IMR-90 (cell line): ENCODE data around the gene FMO4. TPM values are rescaled to one million over a fixed set of nuclear protein-coding genes. Genes with fewer than 3 reads are reported as not detected.

ENCODE experiments used
- ATAC-seq: fragments of 200-7000 bp; cut with Tn5 transposase; 2 replicates; pipeline ENCODE4 v1.9.1; 2020; ENCODE audit warnings: low read depth, mild to moderate bottlenecking, moderate library complexity
- BruUV-seq: library from RNA; stranded (reverse); fragments of 400-500 nt; replicated peaks from 2 replicates; lab custom pipeline; 2021; lab: Mats Ljungman, UMichigan
- CTCF ChIA-PET: fragments of 300-600 bp; formaldehyde crosslinking; extraction: SDS; loops from one replicate; lab custom pipeline; 2021; ENCODE audit warnings: antibody characterized with exemption; lab: Yijun Ruan, JAX
- POLR2A ChIA-PET: fragments of 300-600 bp; sonication (Branson Sonifier 250); formaldehyde crosslinking; loops from one replicate; lab custom pipeline; 2022; ENCODE audit warnings: antibody characterized with exemption; ENCODE audit not compliant: unreplicated experiment; lab: Charles Lee
- DNase-seq: peaks from one replicate; pipeline ENCODE4 v3.0.0; 2013
- H2AFZ ChIP-seq: replicated peaks from 2 replicates; pipeline ENCODE3; 2013; ENCODE audit warnings: low read length, mild to moderate bottlenecking; ENCODE audit not compliant: poor library complexity
- H2AK5ac ChIP-seq: 2 replicates; pipeline ENCODE4 v1.6.1; 2013; ENCODE audit warnings: low read depth, low read length, inconsistent platforms
- H2AK9ac ChIP-seq: replicated peaks from 2 replicates; pipeline ENCODE3; 2013; ENCODE audit warnings: mild to moderate bottlenecking, low read depth, low read length, moderate library complexity; ENCODE audit not compliant: poor library complexity
- H2BK120ac ChIP-seq: 2 replicates; pipeline ENCODE4 v1.6.1; 2013; ENCODE audit warnings: low read depth, low read length, inconsistent platforms
- H2BK15ac ChIP-seq: 3 replicates; pipeline ENCODE4 v1.6.1; 2013; ENCODE audit warnings: low read depth, low read length, inconsistent platforms
- H2BK20ac ChIP-seq: 2 replicates; pipeline ENCODE4 v1.6.1; 2013; ENCODE audit warnings: low read depth, mild to moderate bottlenecking, inconsistent platforms, low read length, moderate library complexity
- H2BK5ac ChIP-seq: 2 replicates; pipeline ENCODE4 v1.6.1; 2013; ENCODE audit warnings: mild to moderate bottlenecking, low read depth, low read length, inconsistent platforms; ENCODE audit not compliant: poor library complexity, severe bottlenecking
- H3K14ac ChIP-seq: replicated peaks from 2 replicates; pipeline ENCODE4 v1.6.1; 2013; ENCODE audit warnings: low read depth, low read length, inconsistent platforms
- H3K18ac ChIP-seq: 2 replicates; pipeline ENCODE4 v1.6.1; 2013; ENCODE audit warnings: low read depth, low read length, control low read depth
- H3K23ac ChIP-seq: 2 replicates; pipeline ENCODE4 v1.6.1; 2013; ENCODE audit warnings: low read depth, low read length, inconsistent platforms
- H3K27ac ChIP-seq: 2 replicates; pipeline ENCODE4 v1.5.1; 2013; ENCODE audit warnings: mild to moderate bottlenecking, control low read depth, low read length; ENCODE audit not compliant: insufficient read depth
- H3K27me3 ChIP-seq: 2 replicates; pipeline ENCODE4 v1.6.1; 2013; ENCODE audit warnings: low read length; ENCODE audit not compliant: control insufficient read depth, insufficient read depth
- H3K36me3 ChIP-seq: 2 replicates; pipeline ENCODE4 v1.6.1; 2013; ENCODE audit warnings: low read length, mixed read lengths; ENCODE audit not compliant: control insufficient read depth, insufficient read depth
- H3K4ac ChIP-seq: 2 replicates; pipeline ENCODE4 v1.6.1; 2013; ENCODE audit warnings: low read depth, low read length, inconsistent platforms
- H3K4me1 ChIP-seq: 2 replicates; pipeline ENCODE4 v1.6.1; 2013; ENCODE audit warnings: low read length, mixed read lengths; ENCODE audit not compliant: control insufficient read depth, insufficient read depth
- H3K4me2 ChIP-seq: 2 replicates; pipeline ENCODE4 v1.6.1; 2013; ENCODE audit warnings: low read depth, mild to moderate bottlenecking, control low read depth, low read length, moderate library complexity
- H3K4me3 ChIP-seq: 2 replicates; pipeline ENCODE4 v1.5.1; 2013; ENCODE audit warnings: low read depth, mild to moderate bottlenecking, control low read depth, low read length, moderate library complexity; ENCODE audit not compliant: insufficient read depth
- H3K56ac ChIP-seq: 2 replicates; pipeline ENCODE4 v1.6.1; 2013; ENCODE audit warnings: low read length, inconsistent platforms; ENCODE audit not compliant: insufficient read depth; ENCODE audit errors: extremely low read depth
- H3K79me1 ChIP-seq, 2 experiments: 2 replicates each; pipeline ENCODE4 v1.6.1; 2013; ENCODE audit warnings: low read length in 2 of 2, inconsistent platforms in 1 of 2, low read depth in 1 of 2
- H3K9ac ChIP-seq: 2 replicates; pipeline ENCODE4 v1.6.1; 2013; ENCODE audit warnings: low read depth, low read length, control low read depth
- H3K9me1 ChIP-seq: 2 replicates; pipeline ENCODE4 v1.6.1; 2013; ENCODE audit warnings: low read length, inconsistent platforms; ENCODE audit not compliant: insufficient read depth
- H3K9me3 ChIP-seq: 2 replicates; pipeline ENCODE4 v1.6.1; 2013; ENCODE audit warnings: low read length; ENCODE audit not compliant: control insufficient read depth, insufficient read depth
- H4K20me1 ChIP-seq: 2 replicates; pipeline ENCODE4 v1.6.1; 2013; ENCODE audit warnings: low read length, inconsistent platforms; ENCODE audit not compliant: insufficient read depth
- H4K5ac ChIP-seq: 2 replicates; pipeline ENCODE4 v1.6.1; 2013; ENCODE audit warnings: mild to moderate bottlenecking, low read depth, low read length, control low read depth
- H4K8ac ChIP-seq, 2 experiments: 2 replicates each; pipeline ENCODE4 v1.6.1; 2013; ENCODE audit warnings: low read depth in 2 of 2, low read length in 2 of 2, control low read depth in 1 of 2, inconsistent platforms in 1 of 2
- H4K91ac ChIP-seq: 2 replicates; pipeline ENCODE4 v1.6.1; 2013; ENCODE audit warnings: low read depth, low read length, inconsistent platforms; ENCODE audit not compliant: insufficient read depth
- CEBPB ChIP-seq: IDR thresholded peaks from 2 replicates; pipeline ENCODE4 v1.6.1; 2012; ENCODE audit warnings: low read depth, low read length, improper control_type of control experiment
- FOS ChIP-seq: fragments of 150-350 bp; IDR thresholded peaks from 2 replicates; pipeline ENCODE4 v1.6.1; 2016; ENCODE audit warnings: low read depth, low read length
- MXI1 ChIP-seq: IDR thresholded peaks from 2 replicates; pipeline ENCODE4 v1.6.1; 2012; ENCODE audit warnings: low read depth, mild to moderate bottlenecking, low read length, moderate library complexity, borderline replicate concordance
- NFE2L2 ChIP-seq: fragments of 150-350 bp; IDR thresholded peaks from 2 replicates; pipeline ENCODE4 v1.6.1; 2016; ENCODE audit warnings: low read depth, mild to moderate bottlenecking, low read length
- RCOR1 ChIP-seq: IDR thresholded peaks from 2 replicates; pipeline ENCODE4 v1.6.1; 2012; ENCODE audit warnings: mild to moderate bottlenecking, low read length, improper control_type of control experiment; ENCODE audit not compliant: insufficient replicate concordance
- RFX5 ChIP-seq: IDR thresholded peaks from 2 replicates; pipeline ENCODE4 v1.8.0; 2012; ENCODE audit warnings: low read depth, mild to moderate bottlenecking, low read length, moderate library complexity
- WGBS, 2 experiments: methylation state at CpG; one replicate each; pipeline versions ENCODE4 v1.1.5 to v1.1.7; 2013; ENCODE audit warnings: missing lambda C conversion rate in 2 of 2; ENCODE audit not compliant: insufficient read length in 1 of 2; ENCODE audit errors: extremely low coverage in 2 of 2; 5-methylcytosine and 5-hydroxymethylcytosine counted together
- dilution Hi-C: fragments of 300-500 bp; cut with HindIII; formaldehyde crosslinking; loops from one replicate; pipeline ENCODE4 v1.14.3; 2018; ENCODE audit warnings: low sequenced_read_pairs; ENCODE audit not compliant: unreplicated experiment
- in situ Hi-C: fragments of 300-500 bp; cut with MboI; formaldehyde crosslinking; loops from 3 replicates; pipeline ENCODE4 v1.14.3; 2019; ENCODE audit warnings: low sequenced_read_pairs, inconsistent platforms, mixed read lengths
- intact Hi-C: fragments of 100-400 bp; cut with micrococcal nuclease; formaldehyde crosslinking; loops from 2 replicates; pipeline ENCODE4 v1.10.0; 2022
- polyA plus RNA-seq, 3 experiments: library from polyadenylated mRNA; depleted of rRNA; stranded (reverse); fragments of >200 nt; gene quantifications; 2 replicates each; pipeline ENCODE4 v1.2.3, GENCODE V29; 2012; ENCODE audit warnings: low replicate concordance in 1 of 3
- total RNA-seq: library from RNA; depleted of rRNA; stranded (reverse); fragments of >200 nt; gene quantifications from 2 replicates; pipeline ENCODE4 v1.2.3, GENCODE V29; 2012
- TF ChIP-seq, protein P1 (sequence below): fragments of 150-350 bp; IDR thresholded peaks from 2 replicates; pipeline ENCODE4 v1.6.1; 2016; ENCODE audit warnings: low read depth, mild to moderate bottlenecking, low read length, moderate library complexity, borderline replicate concordance
- TF ChIP-seq, protein P2 (sequence below): conservative IDR thresholded peaks from 2 replicates; pipeline ENCODE4 v1.5.1; 2012; ENCODE audit warnings: mild to moderate bottlenecking, low read depth, low read length, improper control_type of control experiment

The FMO4 gene
- total and polyA plus RNA-seq, 2 of the 4 experiments (the other 2 are of a cell fraction): 0.36 to 0.55 TPM

DNA sequence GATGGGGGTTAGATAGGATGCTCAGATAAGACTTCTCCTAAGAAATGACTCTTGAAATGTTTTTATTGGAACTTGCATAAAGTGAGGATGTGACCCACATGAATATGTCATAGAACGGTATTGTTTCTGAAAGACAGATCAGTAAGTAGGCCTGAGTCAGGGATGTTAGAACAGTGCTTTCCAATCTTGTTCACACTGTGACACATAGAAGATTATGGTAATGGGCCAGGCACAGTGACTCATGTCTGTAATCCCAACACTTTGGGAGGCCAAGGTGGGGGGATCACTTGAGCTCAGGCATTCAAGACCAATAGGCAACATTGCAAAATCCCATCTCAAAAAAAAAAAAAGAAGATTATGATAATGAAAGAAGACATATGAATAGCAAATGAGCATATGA lies 32.9 kb downstream of the FMO4 start:
- no TSS peak for BruUV-seq
- no peak overlapping the region for H3K4me2 ChIP-seq
- no peak overlapping the region for H3K56ac ChIP-seq
- no peak overlapping the region for H3K23ac ChIP-seq
- H3K4ac ChIP-seq: no peak overlapping the region
- H3K79me1 ChIP-seq: no peaks in the 10 kb centered on the region
- CTCF ChIA-PET: no interaction called here
- POLR2A ChIA-PET: no interaction called here
- in situ Hi-C loops: no loop called here
- H4K5ac ChIP-seq: no peak overlapping the region
- no peak overlapping the region for H2AFZ ChIP-seq
- H3K9me3 ChIP-seq: no peaks in the 10 kb centered on the region
- no peak overlapping the region for H4K8ac ChIP-seq
- no peaks in the 10 kb centered on the region for H3K36me3 ChIP-seq
- H3K9me1 ChIP-seq: no peaks in the 10 kb centered on the region
- no peaks in the 10 kb centered on the region for H3K4me1 ChIP-seq
- no peak overlapping the region for H2BK5ac ChIP-seq
- no peak for TF ChIP-seq NFE2L2
- TF ChIP-seq RCOR1: no peak
- no peak for TF ChIP-seq CEBPB
- TF ChIP-seq FOS: no peak
- TF ChIP-seq, protein P1, sequence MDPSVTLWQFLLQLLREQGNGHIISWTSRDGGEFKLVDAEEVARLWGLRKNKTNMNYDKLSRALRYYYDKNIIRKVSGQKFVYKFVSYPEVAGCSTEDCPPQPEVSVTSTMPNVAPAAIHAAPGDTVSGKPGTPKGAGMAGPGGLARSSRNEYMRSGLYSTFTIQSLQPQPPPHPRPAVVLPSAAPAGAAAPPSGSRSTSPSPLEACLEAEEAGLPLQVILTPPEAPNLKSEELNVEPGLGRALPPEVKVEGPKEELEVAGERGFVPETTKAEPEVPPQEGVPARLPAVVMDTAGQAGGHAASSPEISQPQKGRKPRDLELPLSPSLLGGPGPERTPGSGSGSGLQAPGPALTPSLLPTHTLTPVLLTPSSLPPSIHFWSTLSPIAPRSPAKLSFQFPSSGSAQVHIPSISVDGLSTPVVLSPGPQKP: no peak
- TF ChIP-seq RFX5: no peak
- TF ChIP-seq, protein P2, sequence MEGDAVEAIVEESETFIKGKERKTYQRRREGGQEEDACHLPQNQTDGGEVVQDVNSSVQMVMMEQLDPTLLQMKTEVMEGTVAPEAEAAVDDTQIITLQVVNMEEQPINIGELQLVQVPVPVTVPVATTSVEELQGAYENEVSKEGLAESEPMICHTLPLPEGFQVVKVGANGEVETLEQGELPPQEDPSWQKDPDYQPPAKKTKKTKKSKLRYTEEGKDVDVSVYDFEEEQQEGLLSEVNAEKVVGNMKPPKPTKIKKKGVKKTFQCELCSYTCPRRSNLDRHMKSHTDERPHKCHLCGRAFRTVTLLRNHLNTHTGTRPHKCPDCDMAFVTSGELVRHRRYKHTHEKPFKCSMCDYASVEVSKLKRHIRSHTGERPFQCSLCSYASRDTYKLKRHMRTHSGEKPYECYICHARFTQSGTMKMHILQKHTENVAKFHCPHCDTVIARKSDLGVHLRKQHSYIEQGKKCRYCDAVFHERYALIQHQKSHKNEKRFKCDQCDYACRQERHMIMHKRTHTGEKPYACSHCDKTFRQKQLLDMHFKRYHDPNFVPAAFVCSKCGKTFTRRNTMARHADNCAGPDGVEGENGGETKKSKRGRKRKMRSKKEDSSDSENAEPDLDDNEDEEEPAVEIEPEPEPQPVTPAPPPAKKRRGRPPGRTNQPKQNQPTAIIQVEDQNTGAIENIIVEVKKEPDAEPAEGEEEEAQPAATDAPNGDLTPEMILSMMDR: no peak
- TF ChIP-seq MXI1: no peak
- no peaks in the 10 kb centered on the region for H4K20me1 ChIP-seq
- no peak overlapping the region for H2BK20ac ChIP-seq
- H2BK15ac ChIP-seq: no peak overlapping the region
- WGBS, 2 experiments: 57% methylated on average over 1 of the region's 1 CpG; no CpG with 5 or more reads in 1 of the 2 experiments
- dilution Hi-C loops: no loop called here
- H2BK120ac ChIP-seq: no peak overlapping the region
- H3K9ac ChIP-seq: no peak overlapping the region
- no peak overlapping the region for H3K18ac ChIP-seq
- DNase-seq: no peak
- no peak overlapping the region for H2AK9ac ChIP-seq
- H3K27me3 ChIP-seq: no peaks in the 10 kb centered on the region
- no peak overlapping the region for H3K4me3 ChIP-seq
- no peak overlapping the region for H3K14ac ChIP-seq
- no peak overlapping the region for H2AK5ac ChIP-seq
- ATAC-seq: no peak
- intact Hi-C loops: no loop called here
- H4K91ac ChIP-seq: no peak overlapping the region
- H3K27ac ChIP-seq: no peak overlapping the region
